Smooth muscle cell (in vitro differentiated cells): ENCODE data around the gene MEGF11. TPM values are rescaled to one million over a fixed set of nuclear protein-coding genes. Genes with fewer than 3 reads are reported as not detected.

Experiments
- DNase-seq: peaks from one replicate; lab custom pipeline; 2025; ENCODE audit not compliant: unreplicated experiment; lab: John Stamatoyannopoulos, UW
- H2AFZ ChIP-seq: fragments of 200-600 bp; sonication (generic); 2 replicates; pipeline ENCODE4 v1.6.0; 2016; ENCODE audit warnings: antibody characterized with exemption, low read depth, mild to moderate bottlenecking
- H3F3A ChIP-seq: fragments of 200-600 bp; sonication (generic); 2 replicates; pipeline ENCODE4 v1.6.0; 2017; ENCODE audit warnings: antibody characterized with exemption, low read depth
- H3K27ac ChIP-seq: fragments of 200-600 bp; sonication (generic); 2 replicates; pipeline ENCODE4 v1.5.1; 2016; ENCODE audit warnings: low read depth, mild to moderate bottlenecking
- H3K27me3 ChIP-seq: fragments of 200-600 bp; sonication (generic); 2 replicates; pipeline ENCODE4 v1.6.1; 2016; ENCODE audit warnings: low read depth, mild to moderate bottlenecking
- H3K36me3 ChIP-seq: fragments of 200-600 bp; sonication (generic); 2 replicates; pipeline ENCODE4 v1.5.1; 2016; ENCODE audit warnings: low read depth
- H3K4me1 ChIP-seq: fragments of 200-600 bp; sonication (generic); 2 replicates; pipeline ENCODE4 v1.5.1; 2016; ENCODE audit warnings: low read depth
- H3K4me2 ChIP-seq: fragments of 200-600 bp; sonication (generic); 2 replicates; pipeline ENCODE4 v1.6.0; 2016; ENCODE audit warnings: mild to moderate bottlenecking
- H3K4me3 ChIP-seq: fragments of 200-600 bp; sonication (generic); 2 replicates; pipeline ENCODE4 v1.5.1; 2016; ENCODE audit warnings: mild to moderate bottlenecking
- H3K79me2 ChIP-seq: fragments of 200-600 bp; sonication (generic); 2 replicates; pipeline ENCODE4 v1.6.0; 2016; ENCODE audit warnings: low read depth, mild to moderate bottlenecking
- H3K9ac ChIP-seq: fragments of 200-600 bp; sonication (generic); 2 replicates; pipeline ENCODE4 v1.6.0; 2016; ENCODE audit warnings: low read depth
- H3K9me3 ChIP-seq: fragments of 200-600 bp; sonication (generic); replicated peaks from 2 replicates; pipeline ENCODE4 v1.5.1; 2016; ENCODE audit warnings: low read depth
- H4K20me1 ChIP-seq: fragments of 200-600 bp; sonication (generic); 2 replicates; pipeline ENCODE4 v1.6.0; 2016; ENCODE audit warnings: low read depth
- CTCF ChIP-seq: fragments of 200-600 bp; sonication (generic); IDR thresholded peaks from 2 replicates; pipeline ENCODE4 v1.5.1; 2017; ENCODE audit warnings: borderline replicate concordance, mild to moderate bottlenecking, antibody characterized with exemption; ENCODE audit not compliant: insufficient read depth, poor library complexity, severe bottlenecking
- WGBS: methylation state at CpG from one replicate; pipeline ENCODE4 v1.1.7; 2016; ENCODE audit warnings: low lambda C conversion rate; 5-methylcytosine and 5-hydroxymethylcytosine counted together
- polyA plus RNA-seq: library from polyadenylated mRNA; unstranded; fragments of >200 nt; fragmentation: Nextera tagmentation; extraction: Ambion mirVana; gene quantifications from 2 replicates; pipeline ENCODE4 v1.2.1, GENCODE V29; 2016
- total RNA-seq: library from RNA; depleted of rRNA; stranded (reverse); fragments of >200 nt; gene quantifications from 2 replicates; pipeline ENCODE4 v1.2.3, GENCODE V29; 2014

Gene MEGF11
- total and polyA plus RNA-seq, 2 experiments from 2014 or later: 0.08 TPM; not detected in 1

GRCh38 chr15:65921780-65922179 lies 331.8 kb downstream of the MEGF11 start:
- no peak overlapping the region for H3K27ac ChIP-seq

GRCh38 chr15:65920825-65921309 lies 332.7 kb downstream of the MEGF11 start:
- no peak overlapping the region for H3K27ac ChIP-seq
- WGBS: 97% methylated on average over 4 of the region's 4 CpGs
- no peak overlapping the region for H3K9ac ChIP-seq
- H3K9me3 ChIP-seq: no peaks in the 10 kb centered on the region
- H3K36me3 ChIP-seq: no peaks in the 10 kb centered on the region
- H3K4me3 ChIP-seq: no peak overlapping the region
- peaks cover 9% of the 10 kb centered on the region for H3K4me1 ChIP-seq
- no peak for DNase-seq
- H3K79me2 ChIP-seq: no peaks in the 10 kb centered on the region
- no peaks in the 10 kb centered on the region for H3F3A ChIP-seq
- H2AFZ ChIP-seq: no peak overlapping the region
- TF ChIP-seq CTCF: no peak
- H3K27me3 ChIP-seq: no peaks in the 10 kb centered on the region
- H3K4me2 ChIP-seq: no peak overlapping the region
- H4K20me1 ChIP-seq: peaks cover 16% of the 10 kb centered on the region

More at GRCh38 chr15:65921780-65922179, 331.8 kb downstream of the MEGF11 start:
- Histone ChIP-seq H3K4me3 (no peak overlapping the region), H3K4me1 (peaks cover 3% of the 10 kb centered on the region), H3K9me3 (no peaks in the 10 kb centered on the region), H3K9ac (no peak overlapping the region), H3K4me2 (no peak overlapping the region), H3K27me3 (no peaks in the 10 kb centered on the region), H3F3A (no peaks in the 10 kb centered on the region), H3K79me2 (no peaks in the 10 kb centered on the region), H2AFZ (no peak overlapping the region), H3K36me3 (no peaks in the 10 kb centered on the region), H4K20me1 (peaks cover 10% of the 10 kb centered on the region)
- WGBS: 86% methylated on average over 5 of the region's 5 CpGs
- no peak for DNase-seq
- TF ChIP-seq CTCF: no peak

- Histone ChIP-seq H3K27ac (no peak overlapping the region), H3K9me3 (no peaks in the 10 kb centered on the region), H3K36me3 (no peaks in the 10 kb centered on the region), H3F3A (no peaks in the 10 kb centered on the region), H3K4me2 (no peak overlapping the region), H2AFZ (no peak overlapping the region), H3K4me3 (no peak overlapping the region), H3K27me3 (no peaks in the 10 kb centered on the region), H3K9ac (no peak overlapping the region), H3K4me1 (peaks cover 9% of the 10 kb centered on the region), H3K79me2 (no peaks in the 10 kb centered on the region), H4K20me1 (peaks cover 16% of the 10 kb centered on the region)
- WGBS: 91% methylated on average over 1 of the region's 1 CpG
- no peak for DNase-seq
- no peak for TF ChIP-seq CTCF
Measured at GRCh38 chr15:65920121-65920520, 333.4 kb downstream of the MEGF11 start.

GRCh38 chr15:65919353-65919752 lies 334.2 kb downstream of the MEGF11 start:
- H2AFZ ChIP-seq: no peak overlapping the region
- 97% methylated on average over 9 of the region's 9 CpGs for WGBS

More at GRCh38 chr15:65919353-65919752, 334.2 kb downstream of the MEGF11 start:
- Histone ChIP-seq H3K27me3 (no peaks in the 10 kb centered on the region), H3K4me1 (peaks cover 9% of the 10 kb centered on the region), H3F3A (no peaks in the 10 kb centered on the region), H3K4me2 (no peak overlapping the region), H3K27ac (no peak overlapping the region), H3K9me3 (no peaks in the 10 kb centered on the region), H3K4me3 (no peak overlapping the region), H3K79me2 (no peaks in the 10 kb centered on the region), H3K36me3 (no peaks in the 10 kb centered on the region), H4K20me1 (peaks cover 16% of the 10 kb centered on the region), H3K9ac (no peak overlapping the region)
- no peak for TF ChIP-seq CTCF
- no peak for DNase-seq
